NCI-H748 (cell line): ENCODE data around the gene GIMAP2.

Experiments
- DNase-seq: peaks from one replicate; lab custom pipeline; 2025; ENCODE audit not compliant: unreplicated experiment; lab: John Stamatoyannopoulos, UW

Gene GIMAP2

DNA sequence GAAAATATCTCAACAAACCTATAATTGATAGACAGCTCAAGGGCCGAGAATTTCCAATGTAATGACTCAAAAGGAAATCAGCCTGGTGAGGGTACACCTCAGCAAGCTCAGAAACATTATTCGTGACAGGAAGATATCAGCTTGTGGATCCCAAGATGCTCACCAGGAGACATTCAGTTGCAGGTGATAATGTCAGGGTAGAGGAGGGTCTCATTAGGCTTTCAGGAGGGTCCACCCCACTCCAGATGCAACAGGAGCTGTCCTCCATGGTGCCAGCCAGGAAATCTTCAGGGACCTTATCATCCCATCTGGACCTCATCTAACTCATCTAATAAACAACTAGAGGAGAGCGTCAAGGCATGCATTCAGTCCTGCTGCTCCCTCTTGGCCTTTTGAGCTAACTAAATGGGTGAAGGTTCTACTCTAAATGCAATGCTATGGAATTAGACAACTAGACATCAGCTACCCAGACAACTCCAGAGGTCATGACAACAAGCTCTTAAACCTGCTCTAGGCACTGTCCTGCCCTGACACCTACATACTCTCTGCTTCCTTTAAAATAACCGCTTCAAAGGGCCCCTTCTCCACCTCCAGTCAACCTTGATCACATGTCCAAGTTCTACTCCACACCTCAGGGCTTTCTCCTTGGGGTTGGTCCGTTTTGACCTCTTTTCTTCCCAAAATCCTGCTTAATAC, 47.4 kb downstream of the GIMAP2 start:
- DNase-seq = no peak

DNA sequence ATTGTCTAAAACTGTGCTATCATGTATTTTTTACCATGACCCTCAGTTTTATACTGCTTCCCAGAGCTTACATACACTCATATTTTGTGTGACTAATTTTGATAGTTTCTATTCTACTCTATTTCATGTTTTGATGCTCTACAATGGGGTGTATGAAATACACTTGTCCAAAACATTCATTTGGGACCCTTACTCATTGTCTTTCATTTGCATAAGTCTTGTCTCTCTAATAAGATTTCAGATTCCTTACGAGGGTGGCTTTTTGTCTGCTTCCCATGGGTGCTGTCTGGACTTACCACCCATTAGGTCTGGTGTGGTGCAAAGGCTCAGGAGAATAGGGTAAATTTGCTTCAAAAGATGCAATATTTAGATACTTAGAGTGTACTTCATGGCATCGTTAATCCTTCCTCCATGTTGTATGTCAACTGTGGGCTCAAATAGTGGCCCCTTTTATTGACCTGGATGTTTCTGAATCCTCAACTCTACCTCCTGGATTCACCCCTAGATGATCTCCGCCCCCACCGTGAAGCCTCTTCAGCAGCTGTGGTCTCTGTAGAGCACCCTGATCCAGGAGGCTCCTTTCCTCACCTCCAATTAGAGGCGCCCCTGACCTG, 48.1 kb downstream of the GIMAP2 start:
- no peak for DNase-seq

DNA sequence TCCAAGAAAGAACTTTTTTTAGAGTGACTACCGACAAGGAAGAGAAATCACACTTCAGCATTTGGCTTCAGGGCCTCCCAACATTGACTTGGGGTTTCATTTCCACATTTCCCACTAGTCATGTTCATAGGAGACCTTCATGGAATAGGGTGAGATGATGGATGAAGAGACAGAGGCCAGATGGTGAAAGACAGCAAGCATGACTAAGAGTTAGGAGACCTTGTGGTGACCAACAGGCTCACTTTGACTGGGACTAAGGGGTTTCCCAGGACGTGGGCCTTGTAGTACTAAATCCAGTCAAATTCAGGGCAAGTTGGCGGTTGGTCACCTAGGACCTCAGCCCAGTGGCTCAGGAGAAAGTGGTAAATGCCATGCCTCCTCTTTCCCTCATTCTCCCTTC, 48.7 kb downstream of the GIMAP2 start:
- DNase-seq = no peak

DNA sequence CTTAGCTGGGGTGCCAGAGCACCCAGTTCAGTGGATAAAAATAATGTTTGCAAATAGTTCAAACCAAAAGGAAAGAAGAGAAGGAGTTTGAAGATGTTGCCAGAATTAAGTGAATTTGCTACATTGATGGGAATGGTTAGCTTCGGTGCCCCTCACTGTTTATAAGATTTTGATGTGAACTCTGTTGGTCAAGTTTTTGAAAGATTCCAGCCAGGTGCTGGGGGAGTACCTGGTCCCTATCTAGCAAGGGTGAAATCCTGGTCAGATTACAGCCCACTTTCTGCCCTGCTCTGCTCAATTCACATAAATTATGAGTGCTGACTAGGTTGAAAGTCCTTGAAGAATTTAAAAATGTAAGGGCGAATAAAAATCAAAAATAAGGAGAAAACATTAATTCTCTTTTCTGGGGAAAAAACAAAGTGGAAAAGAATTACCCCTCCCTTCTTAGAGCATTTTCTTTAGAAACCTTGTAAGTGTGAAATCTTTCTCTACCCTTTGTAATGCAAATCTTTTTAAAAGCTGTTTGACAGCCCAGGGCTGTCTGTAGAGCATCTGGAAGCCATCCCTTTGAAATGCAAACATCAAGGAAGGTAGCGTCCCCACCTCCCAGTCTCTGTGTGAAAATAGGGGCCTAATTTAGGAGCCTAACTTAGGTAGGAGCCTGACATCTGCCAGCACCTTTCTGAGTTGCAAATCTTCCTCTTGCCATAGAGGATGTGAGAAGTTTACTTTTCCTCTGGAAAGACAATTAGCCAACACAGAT, 50.3 kb downstream of the GIMAP2 start:
- no peak for DNase-seq

DNA sequence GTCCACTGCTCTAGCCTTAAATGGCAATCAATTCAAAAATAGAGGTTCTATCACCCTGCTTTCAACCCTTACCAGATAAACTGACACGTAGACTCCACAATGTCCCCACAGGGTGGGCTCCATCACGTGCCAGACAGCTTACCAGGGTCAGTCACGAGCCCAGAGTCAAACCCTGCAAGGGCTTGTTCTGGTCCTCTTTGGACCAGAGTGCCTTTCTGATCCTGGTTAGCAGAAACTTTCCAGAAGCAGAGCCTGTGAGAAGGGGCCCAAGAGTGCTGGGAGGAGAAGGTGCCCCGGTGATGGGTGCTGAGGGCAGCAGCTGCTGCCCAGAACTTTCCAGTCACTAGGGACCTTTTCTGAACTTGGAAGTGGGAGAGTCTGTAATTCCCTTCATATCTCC, 51.4 kb downstream of the GIMAP2 start:
- no peak for DNase-seq

DNA sequence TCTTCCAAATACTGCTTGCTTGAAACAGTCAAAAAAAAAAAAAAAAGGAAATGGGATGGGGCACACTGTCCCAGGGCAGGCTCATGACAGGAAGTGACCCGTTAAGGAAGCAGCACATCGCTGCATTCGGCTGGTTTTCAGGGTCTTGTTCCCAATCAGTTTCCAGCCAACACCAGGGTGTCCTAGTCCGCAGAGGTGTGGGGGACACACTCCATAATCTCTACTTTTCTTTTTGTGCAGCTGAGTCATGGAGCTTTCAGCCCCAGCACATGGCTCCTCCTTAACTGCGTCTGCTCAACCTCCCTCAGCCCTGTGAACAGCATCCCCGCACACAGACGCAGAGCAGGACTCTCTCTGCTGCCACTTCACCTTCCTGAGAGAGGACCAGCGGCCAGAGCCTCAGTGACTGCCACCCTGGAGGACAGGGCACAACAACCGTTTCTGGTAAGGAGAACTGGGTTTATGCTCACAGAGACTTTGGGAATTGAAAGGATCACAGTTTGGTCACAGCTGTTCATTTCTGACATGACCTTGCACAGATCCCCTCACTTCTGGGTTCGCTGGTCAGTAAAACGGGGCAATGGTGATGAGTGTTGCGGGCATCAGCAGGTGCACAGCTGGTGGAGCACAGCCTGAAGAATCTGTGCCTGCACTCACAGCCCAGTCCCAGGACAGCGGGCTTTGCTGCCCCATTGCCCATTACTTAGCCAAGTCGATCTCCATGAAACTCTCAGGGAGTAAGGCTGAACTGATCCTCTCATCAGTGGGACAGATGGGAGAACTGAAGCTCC, 52.0 kb downstream of the GIMAP2 start, which contains the start of gene GIMAP5:
TSS of gene GIMAP5 (plus strand) at position 154 of the 791 bp plus-strand sequence. CDS start 3,467 bp downstream, outside the sequence.
- no peak for DNase-seq

DNA sequence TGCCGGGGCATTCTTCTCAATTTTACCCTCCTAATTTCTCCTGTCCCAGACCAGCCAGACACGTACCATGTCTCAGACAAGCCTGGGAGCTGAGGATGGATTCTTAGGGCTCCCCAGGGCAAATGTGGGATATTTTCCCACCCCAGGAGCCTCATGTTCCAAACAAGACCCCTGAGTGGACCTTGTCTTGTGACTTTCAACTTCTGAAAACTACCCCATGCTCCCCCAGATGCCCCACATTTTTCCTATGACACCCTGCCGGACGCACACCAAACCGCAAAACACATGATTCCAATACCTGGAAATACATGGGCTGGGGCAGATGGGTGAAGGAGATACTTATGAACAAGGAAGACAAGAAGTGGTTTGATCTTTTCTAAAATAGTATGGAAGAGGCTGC, 52.6 kb downstream of the GIMAP2 start:
- DNase-seq = no peak

DNA sequence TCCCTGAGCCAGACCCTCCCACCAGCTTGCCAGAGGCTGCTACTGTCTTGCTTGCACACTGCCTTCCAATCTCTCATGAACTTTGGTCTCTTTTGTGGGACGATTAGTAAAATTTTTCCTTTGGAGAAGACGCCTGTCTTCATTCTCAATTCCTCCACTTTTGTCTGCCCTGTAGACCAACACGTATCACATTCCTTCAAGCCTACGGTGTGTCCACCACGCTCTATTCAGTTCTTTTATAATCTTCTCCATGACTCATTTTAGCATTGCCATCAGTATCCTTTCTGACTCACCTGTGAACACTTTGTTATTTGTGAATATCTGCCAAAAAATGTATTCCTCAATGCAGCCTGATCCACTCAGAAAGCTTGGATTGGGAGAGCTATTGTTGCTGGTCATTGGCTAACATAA, 53.1 kb downstream of the GIMAP2 start:
- no peak for DNase-seq

DNA sequence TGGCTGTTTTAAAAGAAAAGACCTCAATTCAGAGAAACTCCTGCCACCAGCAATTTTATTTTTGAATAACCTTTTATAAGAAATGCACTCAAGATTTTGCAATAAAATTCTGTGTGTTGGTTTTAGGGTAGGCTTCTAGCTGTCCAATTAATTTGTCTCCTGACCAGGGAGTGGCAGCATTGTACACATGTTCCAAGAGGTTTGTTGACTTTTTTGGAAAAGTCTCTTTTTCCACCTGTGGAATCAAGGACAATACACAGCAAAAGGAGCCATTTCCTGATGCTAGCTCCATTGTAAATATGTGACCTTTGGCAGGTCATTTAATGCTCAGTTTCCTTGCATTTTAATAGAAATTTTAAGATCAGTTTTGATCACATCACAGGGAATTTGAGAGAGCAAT, 53.5 kb downstream of the GIMAP2 start:
- DNase-seq = peak; percentile 20

DNA sequence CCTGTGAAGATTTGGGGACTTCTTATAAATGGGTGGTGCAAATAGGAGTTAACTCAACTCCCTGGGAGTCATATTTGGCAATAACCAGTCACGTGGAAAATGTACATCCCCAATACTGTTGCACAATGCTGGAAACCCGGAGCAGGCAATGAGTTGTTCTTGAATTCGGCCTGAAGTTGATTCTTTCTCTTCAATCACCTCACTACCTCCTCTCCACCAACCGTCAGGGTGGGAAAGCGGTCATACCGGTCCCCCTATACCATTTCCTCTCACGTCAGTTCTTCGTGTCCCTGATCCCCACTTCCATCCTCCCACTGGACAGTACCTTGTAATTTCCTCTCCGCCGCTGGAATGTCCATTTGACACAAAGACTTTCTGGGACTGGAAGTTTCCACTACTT, 54.5 kb downstream of the GIMAP2 start:
- no peak for DNase-seq

DNA sequence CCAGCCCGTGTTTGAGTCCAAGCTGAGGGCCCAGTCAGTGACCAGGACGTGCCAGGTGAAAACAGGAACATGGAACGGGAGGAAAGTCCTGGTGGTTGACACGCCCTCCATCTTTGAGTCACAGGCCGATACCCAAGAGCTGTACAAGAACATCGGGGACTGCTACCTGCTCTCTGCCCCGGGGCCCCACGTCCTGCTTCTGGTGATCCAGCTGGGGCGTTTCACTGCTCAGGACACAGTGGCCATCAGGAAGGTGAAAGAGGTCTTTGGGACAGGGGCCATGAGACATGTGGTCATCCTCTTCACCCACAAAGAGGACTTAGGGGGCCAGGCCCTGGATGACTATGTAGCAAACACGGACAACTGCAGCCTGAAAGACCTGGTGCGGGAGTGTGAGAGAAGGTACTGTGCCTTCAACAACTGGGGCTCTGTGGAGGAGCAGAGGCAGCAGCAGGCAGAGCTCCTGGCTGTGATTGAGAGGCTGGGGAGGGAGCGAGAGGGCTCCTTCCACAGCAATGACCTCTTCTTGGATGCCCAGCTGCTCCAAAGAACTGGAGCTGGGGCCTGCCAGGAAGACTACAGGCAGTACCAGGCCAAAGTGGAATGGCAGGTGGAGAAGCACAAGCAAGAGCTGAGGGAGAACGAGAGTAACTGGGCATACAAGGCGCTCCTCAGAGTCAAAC, 56.9 kb downstream of the GIMAP2 start:
- DNase-seq = no peak
